HG03135 (cell line): ENCODE data around the gene DUSP1.
"Not testable (repeated sequence)": the region's sequence is repeated elsewhere in the genome, so short reads cannot be mapped to it uniquely, and the experiment has no call there.

Experiments used
- ATAC-seq: cut with Tn5 transposase; IDR thresholded peaks from one replicate; pipeline ENCODE4 v1.9.1; 2021; ENCODE audit warnings: mild to moderate bottlenecking, moderate library complexity; ENCODE audit not compliant: unreplicated experiment

DUSP1 gene, protein sequence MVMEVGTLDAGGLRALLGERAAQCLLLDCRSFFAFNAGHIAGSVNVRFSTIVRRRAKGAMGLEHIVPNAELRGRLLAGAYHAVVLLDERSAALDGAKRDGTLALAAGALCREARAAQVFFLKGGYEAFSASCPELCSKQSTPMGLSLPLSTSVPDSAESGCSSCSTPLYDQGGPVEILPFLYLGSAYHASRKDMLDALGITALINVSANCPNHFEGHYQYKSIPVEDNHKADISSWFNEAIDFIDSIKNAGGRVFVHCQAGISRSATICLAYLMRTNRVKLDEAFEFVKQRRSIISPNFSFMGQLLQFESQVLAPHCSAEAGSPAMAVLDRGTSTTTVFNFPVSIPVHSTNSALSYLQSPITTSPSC

DNA sequence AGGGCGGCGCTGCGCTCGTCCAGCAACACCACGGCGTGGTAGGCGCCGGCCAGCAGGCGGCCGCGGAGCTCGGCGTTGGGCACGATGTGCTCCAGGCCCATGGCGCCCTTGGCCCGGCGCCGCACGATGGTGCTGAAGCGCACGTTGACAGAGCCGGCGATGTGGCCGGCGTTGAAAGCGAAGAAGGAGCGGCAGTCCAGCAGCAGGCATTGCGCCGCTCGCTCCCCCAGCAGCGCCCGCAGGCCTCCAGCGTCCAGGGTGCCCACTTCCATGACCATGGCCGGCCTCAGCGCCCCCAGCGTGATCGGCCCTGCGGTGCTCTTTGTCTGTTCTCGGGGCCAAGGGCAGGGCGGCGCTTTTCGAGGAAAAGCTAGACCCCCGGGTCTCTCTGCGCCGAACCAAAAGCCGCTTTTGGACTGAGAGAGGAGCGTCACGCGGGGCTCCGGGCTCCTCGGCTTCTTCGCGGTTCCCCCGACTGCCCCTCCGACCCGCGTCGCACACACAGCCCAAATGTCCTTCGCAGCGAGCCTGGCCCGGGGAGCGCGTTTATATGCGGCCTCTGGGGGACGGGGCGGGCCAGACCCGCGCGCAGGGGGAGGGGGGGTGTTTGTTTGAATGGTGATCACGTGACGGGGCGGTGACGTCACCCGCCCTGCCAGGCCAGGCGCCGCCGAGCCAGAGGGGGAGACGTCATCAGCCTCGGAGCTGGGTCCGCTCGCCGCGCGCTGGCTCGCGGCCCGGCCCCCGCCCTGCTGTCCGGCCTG, at the start of gene DUSP1:
DUSP1 (minus strand) TSS at position 521 of the 764 bp plus-strand sequence; CDS start at position 278, 243 bp downstream.
- ATAC-seq = peak; percentile 58

DNA sequence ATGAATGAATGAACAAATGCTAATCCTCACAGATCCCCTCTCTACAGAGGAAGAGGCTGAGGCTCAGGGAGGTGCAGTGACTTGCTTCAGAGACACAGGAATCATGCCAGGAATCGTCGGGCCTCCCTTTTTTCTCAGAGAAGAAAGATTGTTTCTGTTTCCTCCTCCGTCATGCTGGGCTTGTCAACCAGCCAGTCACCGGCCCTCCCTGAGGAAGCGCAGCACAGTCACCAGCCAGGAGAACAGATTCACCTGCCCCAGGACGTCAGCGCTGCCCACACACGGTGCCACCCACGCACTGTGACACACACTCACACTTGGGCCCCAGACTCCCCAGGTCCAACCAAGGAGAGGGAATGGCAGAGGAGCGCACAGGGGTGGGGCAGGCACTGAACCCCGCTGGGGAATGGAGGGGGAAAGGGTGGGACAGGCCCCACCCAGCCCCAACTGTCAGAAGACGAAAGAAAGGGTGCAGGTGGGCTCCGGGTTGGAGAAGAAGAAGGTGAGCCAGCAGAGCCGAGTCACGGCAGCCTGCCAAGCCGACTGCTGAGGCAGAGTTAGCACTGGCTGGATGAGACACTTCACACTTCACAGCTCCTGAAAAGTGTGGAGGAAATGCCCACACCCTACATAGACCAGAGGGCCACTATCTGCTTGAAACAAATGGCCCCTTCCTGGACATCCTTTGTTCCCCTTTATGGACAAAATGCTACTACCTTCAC, 49.2 kb upstream of the DUSP1 start:
- no peak for ATAC-seq

DNA sequence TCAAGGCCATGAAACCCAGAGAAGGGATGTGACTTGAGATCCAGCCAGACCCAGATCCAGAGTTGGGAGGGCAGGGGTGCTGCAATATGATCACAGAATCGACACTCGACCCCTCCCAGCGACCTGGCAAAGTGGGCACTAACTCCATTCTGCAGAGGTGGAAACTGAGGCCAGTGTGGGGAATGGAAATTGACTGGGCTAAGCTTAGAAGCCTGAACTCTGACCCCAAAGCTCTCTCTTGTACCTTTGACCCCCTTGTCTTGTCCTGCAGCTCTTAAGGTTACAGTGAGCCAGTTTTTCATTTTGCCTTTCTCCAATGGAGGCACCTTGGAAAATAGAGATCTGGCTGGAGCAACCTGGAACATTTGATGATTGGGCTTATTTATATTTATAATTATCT, 48.6 kb upstream of the DUSP1 start:
- ATAC-seq = no peak

DNA sequence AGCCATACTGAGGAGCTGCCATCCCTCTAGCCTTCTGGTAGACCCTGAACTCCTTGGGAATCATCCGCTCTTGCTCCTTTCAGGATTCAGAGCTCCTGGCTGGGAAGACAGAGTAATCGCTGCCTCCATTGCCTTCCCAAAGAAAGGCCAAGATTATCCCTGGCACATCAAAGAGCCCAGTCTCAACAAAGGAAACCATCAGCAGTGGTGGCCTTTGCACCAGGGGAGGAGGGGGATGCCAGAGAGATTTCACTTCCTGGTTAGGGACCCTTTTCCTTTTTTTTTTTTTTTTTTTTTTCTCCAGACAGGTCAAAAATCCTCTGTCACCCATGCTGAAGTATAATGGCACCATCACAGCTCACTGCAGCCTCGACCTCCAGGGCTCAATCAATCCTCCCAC, 47.1 kb upstream of the DUSP1 start:
- no peak for ATAC-seq

DNA sequence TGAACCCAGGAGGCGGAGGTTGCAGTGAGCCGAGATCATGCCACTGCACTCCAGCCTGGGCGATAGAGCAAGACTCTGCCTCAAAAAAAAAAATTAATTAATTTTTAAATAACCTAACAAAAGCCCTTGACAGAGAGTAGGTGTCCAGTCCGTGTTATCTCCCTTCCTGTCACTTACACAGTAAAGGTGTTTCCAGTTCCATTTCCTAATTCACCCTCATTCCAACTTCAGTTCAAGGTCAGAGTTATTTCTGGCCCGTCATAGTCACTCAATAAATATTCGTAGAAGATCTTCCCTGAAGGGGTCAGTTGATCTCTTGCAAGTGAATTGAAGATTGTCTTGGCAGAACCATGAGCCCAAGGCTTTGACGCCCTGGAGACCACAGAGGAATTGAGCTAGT, 46.7 kb upstream of the DUSP1 start:
- ATAC-seq = no peak

DNA sequence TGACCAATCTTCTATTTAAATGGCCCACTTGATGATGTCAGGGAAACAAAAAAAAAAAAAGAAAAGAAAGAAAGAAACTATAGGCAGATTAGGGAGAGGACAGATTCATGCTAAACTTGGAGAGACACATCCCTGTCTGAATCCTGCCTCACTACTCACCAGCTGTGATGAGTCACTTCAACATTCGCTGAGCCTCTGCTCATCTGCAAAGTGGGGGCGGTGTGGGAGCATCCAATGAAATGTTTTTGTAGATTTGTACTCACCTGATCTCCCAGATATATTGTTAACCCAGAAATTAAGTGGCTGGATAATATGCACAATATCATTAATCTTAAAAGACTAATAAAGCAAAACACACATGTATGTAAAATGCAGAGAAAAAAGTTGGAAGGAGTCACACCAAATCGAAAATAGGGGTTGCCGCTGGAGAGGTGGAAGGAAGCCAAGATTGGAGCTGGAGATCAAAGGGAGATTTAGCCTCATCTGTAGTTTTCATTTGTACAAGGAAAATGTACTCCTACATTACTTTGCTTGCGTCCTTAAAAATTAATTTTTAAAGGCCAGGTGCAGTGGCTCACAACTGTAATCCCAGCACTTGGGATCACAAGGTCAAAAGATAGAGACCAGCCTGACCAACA, 46.0 kb upstream of the DUSP1 start:
- no peak for ATAC-seq

DNA sequence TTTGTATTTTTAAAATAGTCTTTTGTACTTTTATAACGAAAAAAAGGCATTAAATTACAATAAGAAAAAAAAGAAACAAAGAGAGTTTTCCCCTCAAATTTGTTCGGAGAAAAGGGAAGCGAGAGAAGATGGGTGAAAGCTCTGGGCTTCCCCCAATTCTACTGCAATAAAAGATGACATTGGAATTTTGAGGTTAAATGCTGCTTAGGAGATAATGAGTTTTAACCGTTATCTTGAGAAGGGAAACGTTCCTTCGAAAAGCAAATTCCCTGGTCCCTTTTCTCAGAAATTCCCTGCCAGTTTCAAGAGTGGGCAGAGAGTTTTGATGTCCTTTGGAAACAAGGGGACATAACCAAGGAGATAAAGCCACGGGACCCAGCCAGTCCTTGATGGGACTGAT, 44.6 kb upstream of the DUSP1 start:
- ATAC-seq = no peak

DNA sequence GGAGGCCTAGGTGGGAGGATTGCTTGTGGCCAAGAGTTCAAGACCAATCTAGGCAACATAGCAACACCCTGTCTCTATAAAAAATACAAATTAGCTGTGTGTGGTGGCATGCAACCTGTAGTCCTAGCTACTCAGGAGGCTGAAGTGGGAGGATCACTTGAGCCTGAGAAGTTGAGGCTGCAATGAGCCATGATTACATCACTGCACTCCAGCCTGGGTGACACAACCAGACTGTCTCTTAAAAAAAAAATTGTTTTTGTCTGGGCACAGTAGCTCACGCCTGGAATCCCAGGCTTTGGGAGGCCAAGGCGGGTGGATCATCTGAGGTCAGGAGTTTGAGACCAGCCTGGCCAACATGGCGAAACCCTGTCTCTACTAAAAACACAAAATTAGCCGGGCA, 40.0 kb upstream of the DUSP1 start:
- ATAC-seq = not testable (repeated sequence)

DNA sequence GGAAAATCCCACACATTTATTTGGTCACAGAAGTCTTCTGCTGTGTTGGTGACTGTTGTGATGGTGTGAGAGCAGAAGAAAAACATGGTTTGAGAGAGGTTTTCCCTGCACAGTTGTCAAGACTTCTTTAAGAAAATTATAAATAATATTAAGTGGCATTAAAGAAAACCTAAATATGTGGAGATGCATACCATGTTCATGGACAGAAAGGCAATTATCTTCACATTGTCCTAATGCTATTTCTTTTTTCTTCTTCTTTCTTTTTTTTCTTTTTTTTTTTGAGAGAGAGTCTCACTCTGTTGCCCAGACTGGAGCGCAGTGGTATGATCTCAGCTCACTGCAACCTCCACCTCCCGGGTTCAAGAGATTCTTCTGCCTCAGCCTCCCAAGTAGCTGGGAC, 38.8 kb upstream of the DUSP1 start:
- ATAC-seq = no peak

DNA sequence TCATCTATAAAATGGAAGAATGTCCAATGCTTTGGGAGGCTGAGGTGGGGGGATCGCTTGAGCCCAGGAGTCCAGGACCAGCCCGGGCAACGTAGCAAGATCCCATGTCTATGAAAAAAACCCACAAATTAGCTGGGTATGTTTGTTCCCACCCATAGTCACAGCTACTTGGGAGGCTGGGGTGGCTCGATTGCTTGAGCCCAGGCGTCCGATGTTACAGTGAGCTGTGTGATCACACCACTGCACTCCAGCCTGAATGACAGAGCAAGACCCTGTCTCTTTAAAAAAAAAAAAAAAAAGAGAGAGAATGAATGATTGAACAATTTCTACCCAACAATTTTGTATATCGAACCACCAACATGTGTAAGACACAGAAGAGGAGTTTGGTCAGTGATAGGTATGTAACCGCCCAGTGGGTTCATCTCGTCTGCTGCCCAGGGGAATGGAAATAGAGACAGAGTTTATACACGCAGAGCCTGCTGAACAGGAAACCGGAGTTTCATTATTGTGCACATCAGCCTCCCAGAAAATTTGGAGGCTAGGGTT, 36.8 kb upstream of the DUSP1 start:
- ATAC-seq = no peak

DNA sequence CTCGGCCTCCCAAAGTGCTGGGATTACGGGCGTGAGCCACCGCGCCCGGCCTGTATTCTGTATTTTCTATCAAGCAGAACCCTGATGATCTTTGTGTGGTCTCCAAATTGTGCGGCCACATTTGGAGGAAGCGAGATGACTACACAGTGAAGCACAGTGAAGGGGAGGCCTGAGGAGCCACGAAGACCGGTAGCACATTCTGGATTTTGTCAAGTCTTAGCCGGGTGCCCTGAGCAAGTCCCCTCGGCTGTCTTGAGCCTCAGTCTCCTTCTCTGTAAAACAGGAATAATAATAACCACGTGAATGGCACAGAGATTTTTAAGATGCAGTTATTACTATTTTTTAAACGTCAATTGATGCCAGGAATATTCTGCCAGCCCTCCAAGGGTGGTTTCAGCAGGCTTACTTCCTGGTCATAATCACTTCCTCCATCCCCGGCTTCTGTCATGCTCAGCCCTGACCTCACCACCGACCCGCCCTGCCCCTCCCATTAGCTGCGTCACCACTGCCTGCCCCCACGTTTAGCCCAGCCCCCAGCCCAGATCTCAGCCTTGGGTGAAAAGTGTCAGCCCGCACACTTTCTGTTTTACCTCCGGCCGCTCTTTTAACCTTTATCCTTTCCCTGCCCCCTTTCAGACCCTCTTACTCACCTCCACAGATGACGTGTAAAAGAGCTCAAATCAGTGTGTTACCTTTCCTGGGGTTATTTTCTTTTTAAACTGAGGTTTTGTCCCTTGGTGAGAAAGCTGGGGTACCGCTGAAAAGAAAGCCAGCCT, 36.1 kb upstream of the DUSP1 start:
- ATAC-seq = peak; percentile 93

DNA sequence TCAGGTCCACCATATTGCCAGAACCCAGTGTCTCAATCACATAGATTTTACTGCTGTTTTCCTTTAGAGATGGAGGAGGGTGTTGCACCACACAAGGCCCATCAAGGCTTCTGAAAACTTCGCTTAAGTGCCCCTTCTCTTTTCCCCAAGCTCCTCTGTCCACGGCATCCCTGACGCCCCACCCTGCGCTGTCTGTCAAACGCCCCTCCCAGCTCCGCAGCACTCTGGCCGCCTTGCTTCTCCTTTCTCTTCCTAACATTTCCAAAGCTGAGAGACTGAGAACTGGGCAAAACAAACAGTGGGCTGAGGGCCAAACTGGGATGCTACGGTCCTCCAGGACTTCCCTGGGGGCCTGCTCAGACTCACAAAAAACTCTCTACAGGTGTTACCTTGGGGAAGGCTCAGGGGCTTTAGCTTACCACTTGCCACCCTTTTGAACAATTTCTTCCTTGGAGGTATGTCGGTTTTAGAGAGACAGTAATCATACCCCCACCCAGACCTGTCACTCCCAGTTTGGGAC, 34.8 kb upstream of the DUSP1 start:
- ATAC-seq = no peak

DNA sequence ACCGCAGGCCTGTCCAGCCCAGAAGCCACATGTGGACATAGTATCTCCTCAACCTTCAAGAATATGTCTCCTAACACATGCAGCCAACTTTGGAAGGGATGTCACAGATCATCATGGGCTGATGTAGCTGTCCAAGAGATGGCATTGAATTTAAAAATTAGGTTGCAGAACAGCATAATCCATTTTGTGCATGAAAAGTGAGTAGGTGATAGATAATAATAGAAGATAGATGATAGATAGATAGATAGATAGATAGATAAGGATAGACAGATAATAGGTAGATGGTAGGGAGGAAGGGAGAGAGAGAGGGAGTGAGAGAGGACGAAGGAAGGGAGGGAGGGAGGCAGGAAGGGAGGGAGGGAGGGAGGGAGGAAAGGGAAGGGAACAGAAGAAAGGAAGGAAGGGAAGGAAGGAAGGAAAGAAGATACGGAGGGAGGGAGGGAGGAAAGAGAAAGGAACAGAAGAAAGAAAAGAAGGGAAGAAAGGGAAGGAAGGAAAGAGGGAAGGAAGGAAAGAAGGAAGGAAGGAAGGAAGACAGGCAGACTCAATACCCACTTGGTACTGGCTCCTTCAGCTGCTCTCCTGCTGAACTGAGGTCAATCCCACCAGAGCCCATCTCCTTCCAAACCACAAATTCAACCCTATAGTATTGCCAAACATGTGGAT, 34.2 kb upstream of the DUSP1 start:
- no peak for ATAC-seq

DNA sequence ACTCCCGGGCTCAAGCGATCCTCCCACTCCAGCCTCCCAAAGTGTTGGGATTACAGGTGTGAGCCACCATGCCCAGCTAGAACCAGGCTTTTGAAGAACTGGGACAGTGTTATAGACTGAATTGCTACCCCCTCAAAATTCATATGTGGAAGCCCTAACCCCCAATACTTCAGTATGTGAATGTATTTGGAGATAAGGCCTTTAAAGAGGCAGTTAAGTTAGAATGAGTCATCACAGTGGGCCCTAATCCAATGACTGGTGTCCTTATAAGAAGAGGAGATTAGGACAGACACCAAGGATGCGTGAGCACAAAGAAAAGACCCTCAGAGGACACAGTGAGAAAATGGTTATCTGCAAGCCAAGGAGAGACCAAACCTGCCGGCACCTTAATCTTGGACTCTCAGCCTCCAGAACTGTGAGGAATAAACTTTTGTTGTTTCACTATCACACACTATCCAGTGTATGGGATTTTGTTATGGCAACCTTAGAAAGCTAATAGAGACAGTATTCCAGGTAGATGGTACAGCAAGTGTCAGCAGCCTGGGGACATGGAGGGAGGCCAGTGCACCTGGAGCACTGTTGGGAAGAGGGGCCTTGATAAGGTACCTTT, 31.7 kb upstream of the DUSP1 start:
- ATAC-seq = no peak

DNA sequence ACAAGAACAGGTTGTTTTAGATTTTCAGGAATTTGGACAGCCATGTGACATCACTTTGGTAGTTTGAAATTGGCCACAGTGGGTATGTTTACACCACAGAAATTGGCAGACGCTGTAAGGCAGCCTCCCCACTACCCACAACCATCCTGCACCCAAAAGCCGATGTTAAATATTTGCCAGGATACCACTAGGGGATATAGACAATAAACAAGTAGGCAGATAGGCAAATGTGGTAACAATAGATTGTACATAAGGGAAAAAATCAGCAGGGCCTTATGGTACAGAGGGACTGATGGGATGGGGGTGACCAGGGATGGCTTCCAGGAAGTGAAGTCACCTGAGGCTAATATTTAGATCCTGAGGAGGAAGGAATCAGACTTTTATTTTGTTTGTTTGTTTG, 31.1 kb upstream of the DUSP1 start:
- ATAC-seq = no peak

DNA sequence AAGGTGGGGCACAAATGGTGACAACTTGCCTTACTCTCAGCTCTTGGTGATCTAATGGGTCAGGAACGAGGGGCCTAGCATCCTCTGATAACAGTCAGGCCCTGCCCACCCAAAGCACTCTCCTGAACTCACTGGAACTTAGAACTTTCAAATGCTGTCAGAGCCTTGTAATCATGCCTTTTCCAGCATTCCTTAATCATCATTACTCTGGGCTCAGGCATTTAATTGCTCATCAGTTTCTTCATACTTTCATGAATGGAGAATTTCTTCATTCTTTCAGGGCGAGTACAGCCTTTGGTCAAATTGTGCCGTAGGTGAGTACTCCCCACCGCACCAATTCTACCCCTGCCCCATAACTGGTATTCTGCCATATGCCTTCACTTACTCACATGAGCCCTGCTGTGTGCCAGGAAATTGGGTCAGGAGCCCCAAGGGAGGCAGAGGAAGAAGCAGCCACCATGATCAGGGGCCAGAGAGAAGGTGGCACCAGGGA, 30.2 kb upstream of the DUSP1 start:
- no peak for ATAC-seq

DNA sequence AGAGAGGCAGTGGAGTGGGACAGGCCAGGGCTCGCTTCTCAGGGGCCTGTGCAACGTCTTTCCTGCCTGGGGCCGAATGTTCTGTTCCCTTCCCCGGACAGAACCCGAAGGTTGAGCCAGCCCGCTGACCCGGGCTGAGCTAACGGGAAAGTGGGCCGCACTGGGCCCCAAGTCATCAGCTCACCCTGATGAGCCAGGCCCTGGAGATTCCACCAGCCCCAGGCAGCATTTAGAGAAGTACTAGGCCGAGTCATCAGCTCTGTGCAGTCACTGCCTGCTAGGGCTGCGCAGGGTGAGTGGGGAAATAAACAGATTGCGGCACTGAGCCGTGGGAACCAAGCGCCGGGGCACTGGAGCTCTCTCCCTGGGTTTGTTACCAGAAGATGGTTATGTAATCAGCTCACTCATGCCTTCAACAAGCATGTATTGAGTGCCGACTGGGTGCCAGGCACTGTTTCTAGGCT, 29.1 kb upstream of the DUSP1 start:
- no peak for ATAC-seq

DNA sequence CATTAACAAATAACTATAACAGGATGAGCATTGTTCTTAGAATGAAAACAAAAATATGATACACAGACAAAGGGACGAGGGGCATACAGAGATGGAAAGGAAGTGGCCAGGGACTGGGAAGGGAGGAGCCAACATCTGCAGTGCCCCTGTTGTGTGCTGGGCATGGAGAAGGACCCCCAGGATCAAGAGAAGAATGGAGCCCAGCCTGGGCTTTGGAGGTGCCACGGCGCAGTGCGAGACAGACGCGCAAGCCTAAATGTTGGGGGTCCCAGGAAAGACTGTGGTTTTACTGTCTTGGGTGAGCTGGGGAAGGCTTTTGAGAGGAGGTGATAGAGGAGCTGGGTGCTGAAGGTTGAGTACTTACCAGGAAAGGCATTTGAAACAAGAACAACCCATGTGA, 28.4 kb upstream of the DUSP1 start:
- ATAC-seq = no peak
